Hepatocyte (in vitro differentiated cells): ENCODE data around the gene UBE2E2. TPM values are rescaled to one million over a fixed set of nuclear protein-coding genes. Genes with fewer than 3 reads are reported as not detected.

Experiments
- DNase-seq: peaks from one replicate; pipeline ENCODE4 v3.0.0-alpha.2; 2016; ENCODE audit warnings: low spot score
- H2AFZ ChIP-seq: fragments of 200-600 bp; sonication (generic); 2 replicates; pipeline ENCODE4 v1.6.0; 2016; ENCODE audit warnings: antibody characterized with exemption, mild to moderate bottlenecking
- H3K27ac ChIP-seq: fragments of 200-600 bp; sonication (generic); 2 replicates; pipeline ENCODE4 v1.5.1; 2016; ENCODE audit warnings: mild to moderate bottlenecking
- H3K27me3 ChIP-seq: fragments of 200-600 bp; sonication (generic); 2 replicates; pipeline ENCODE4 v1.6.1; 2016
- H3K36me3 ChIP-seq: fragments of 200-600 bp; sonication (generic); replicated peaks from 2 replicates; pipeline ENCODE4 v1.5.1; 2016; ENCODE audit warnings: low read depth; ENCODE audit not compliant: insufficient read depth
- H3K4me1 ChIP-seq: fragments of 200-600 bp; sonication (generic); 2 replicates; pipeline ENCODE4 v1.5.1; 2016; ENCODE audit warnings: mild to moderate bottlenecking, moderate library complexity; ENCODE audit not compliant: insufficient read depth
- H3K4me2 ChIP-seq: fragments of 200-600 bp; sonication (generic); 2 replicates; pipeline ENCODE4 v1.6.0; 2016
- H3K4me3 ChIP-seq: fragments of 200-600 bp; sonication (generic); 2 replicates; pipeline ENCODE4 v1.5.1; 2016; ENCODE audit warnings: mild to moderate bottlenecking
- H3K79me2 ChIP-seq: fragments of 200-600 bp; sonication (generic); 2 replicates; pipeline ENCODE4 v1.6.0; 2017; ENCODE audit warnings: mild to moderate bottlenecking
- H3K9me2 ChIP-seq: fragments of 200-600 bp; sonication (generic); replicated peaks from 2 replicates; pipeline ENCODE4 v1.6.0; 2017; ENCODE audit warnings: mild to moderate bottlenecking; ENCODE audit not compliant: insufficient read depth
- H3K9me3 ChIP-seq: fragments of 200-600 bp; sonication (generic); 2 replicates; pipeline ENCODE4 v1.5.1; 2016; ENCODE audit warnings: low read depth, mild to moderate bottlenecking
- H4K20me1 ChIP-seq: fragments of 200-600 bp; sonication (generic); 2 replicates; pipeline ENCODE4 v1.6.0; 2016; ENCODE audit warnings: mild to moderate bottlenecking; ENCODE audit not compliant: insufficient read depth, poor library complexity, severe bottlenecking
- EZH2 ChIP-seq: fragments of 200-600 bp; sonication (generic); IDR thresholded peaks from 2 replicates; pipeline ENCODE4 v1.6.1; 2016; ENCODE audit warnings: antibody characterized with exemption, mild to moderate bottlenecking, borderline replicate concordance
- EZH2phosphoT487 ChIP-seq: fragments of 200-600 bp; sonication (generic); IDR thresholded peaks from one replicate; pipeline ENCODE4 v1.6.1; 2018; ENCODE audit warnings: antibody characterized with exemption, mild to moderate bottlenecking, low read depth, moderate library complexity; ENCODE audit not compliant: unreplicated experiment, severe bottlenecking
- WGBS: methylation state at CpG from one replicate; pipeline ENCODE4 v1.1.6; 2016; ENCODE audit warnings: low lambda C conversion rate; ENCODE audit errors: missing lambda C conversion rate; 5-methylcytosine and 5-hydroxymethylcytosine counted together
- polyA plus RNA-seq: library from polyadenylated mRNA; unstranded; fragments of >200 nt; fragmentation: Nextera tagmentation; extraction: Ambion mirVana; gene quantifications from 2 replicates; pipeline ENCODE4 v1.2.1, GENCODE V29; 2016
- total RNA-seq: library from RNA; depleted of rRNA; stranded (reverse); fragments of >200 nt; gene quantifications from 2 replicates; pipeline ENCODE4 v1.2.3, GENCODE V29; 2014
- TF ChIP-seq, protein P1 (sequence below): fragments of 200-600 bp; sonication (generic); IDR thresholded peaks from 2 replicates; pipeline ENCODE4 v1.5.1; 2016; ENCODE audit warnings: antibody characterized with exemption, mild to moderate bottlenecking; ENCODE audit not compliant: poor library complexity

The UBE2E2 gene
- total and polyA plus RNA-seq, 2 experiments from 2014 or later: 51.1 to 90.6 TPM

DNA sequence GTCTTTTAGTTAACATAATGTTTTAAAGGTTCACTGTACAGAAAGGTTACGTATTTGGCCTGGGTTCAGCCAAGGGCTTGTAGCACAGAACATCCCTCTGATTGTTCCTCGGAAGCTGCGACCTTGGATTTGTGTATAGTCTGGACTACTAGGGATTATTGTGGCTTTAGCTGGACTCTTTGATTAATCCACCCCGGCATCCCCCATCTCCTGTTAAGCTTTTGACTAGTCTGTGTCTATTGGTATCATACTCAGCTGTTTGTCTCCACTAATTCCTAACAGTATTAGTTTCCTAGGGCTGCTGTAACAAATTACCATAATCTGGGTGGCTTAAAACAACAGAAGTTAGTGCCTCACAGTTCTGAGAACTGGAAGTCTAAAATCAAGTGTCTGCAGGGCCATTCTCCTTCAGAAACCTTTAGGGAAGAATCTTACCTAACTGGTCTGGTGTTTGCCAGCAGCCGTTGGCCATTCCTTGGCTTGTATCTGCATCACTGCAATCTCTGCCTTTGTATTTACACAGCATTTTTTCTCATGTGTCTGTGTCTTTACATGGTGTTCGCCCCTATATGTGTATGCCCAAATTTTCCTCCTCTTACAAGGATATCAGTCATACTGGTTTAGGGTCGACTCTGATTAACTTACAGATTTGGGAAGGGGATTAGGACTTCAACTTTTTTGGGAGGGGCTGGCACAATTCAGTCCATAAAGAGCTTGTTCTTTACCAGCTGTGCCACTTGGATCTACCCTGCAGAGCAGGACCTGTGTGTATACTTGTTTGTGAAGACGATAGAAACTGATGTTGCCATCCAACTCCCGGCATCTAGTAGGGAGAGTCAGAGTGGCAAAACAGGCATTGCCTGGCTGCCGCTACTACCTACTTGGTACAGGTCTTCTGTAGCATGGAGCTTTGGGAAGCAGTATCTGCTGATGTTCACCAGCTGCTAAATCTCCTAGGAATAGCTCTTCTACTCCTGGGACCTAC, 117.8 kb downstream of the UBE2E2 start:
- Histone ChIP-seq H3K36me3 (no peaks in the 10 kb centered on the region), H2AFZ (no peak overlapping the region), H4K20me1 (no peaks in the 10 kb centered on the region), H3K9me3 (no peaks in the 10 kb centered on the region), H3K4me3 (no peak overlapping the region), H3K9me2 (no peaks in the 10 kb centered on the region), H3K4me1 (no peaks in the 10 kb centered on the region), H3K4me2 (no peak overlapping the region), H3K27me3 (no peaks in the 10 kb centered on the region), H3K27ac (no peak overlapping the region), H3K79me2 (peaks cover 12% of the 10 kb centered on the region)
- 82% methylated on average over 10 of the region's 10 CpGs for WGBS
- TF ChIP-seq, protein P1, sequence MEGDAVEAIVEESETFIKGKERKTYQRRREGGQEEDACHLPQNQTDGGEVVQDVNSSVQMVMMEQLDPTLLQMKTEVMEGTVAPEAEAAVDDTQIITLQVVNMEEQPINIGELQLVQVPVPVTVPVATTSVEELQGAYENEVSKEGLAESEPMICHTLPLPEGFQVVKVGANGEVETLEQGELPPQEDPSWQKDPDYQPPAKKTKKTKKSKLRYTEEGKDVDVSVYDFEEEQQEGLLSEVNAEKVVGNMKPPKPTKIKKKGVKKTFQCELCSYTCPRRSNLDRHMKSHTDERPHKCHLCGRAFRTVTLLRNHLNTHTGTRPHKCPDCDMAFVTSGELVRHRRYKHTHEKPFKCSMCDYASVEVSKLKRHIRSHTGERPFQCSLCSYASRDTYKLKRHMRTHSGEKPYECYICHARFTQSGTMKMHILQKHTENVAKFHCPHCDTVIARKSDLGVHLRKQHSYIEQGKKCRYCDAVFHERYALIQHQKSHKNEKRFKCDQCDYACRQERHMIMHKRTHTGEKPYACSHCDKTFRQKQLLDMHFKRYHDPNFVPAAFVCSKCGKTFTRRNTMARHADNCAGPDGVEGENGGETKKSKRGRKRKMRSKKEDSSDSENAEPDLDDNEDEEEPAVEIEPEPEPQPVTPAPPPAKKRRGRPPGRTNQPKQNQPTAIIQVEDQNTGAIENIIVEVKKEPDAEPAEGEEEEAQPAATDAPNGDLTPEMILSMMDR: no peak
- no peak for TF ChIP-seq EZH2
- TF ChIP-seq EZH2phosphoT487: no peak
- no peak for DNase-seq

DNA sequence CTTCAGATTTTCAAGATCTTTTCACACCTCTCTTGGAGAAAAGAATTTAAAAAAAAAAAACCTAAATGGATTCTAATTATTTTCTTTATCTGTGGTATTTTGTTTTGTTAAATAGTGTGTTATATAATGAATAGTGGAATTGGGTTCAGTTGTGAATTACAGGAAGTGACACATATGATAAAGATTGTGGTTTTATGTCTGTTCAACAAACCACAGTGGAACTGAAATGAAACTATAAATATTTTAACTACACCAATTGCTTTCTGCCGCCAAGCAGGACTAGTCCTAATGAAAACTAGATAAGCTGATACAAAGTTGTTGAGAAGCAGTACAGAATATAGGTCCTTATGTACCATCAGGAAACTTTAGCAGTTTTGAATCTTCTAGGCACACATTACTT, 121.6 kb downstream of the UBE2E2 start:
- Histone ChIP-seq H2AFZ (no peak overlapping the region), H3K79me2 (peaks cover 42% of the 10 kb centered on the region), H3K4me2 (peak overlapping the region; percentile 1)

DNA sequence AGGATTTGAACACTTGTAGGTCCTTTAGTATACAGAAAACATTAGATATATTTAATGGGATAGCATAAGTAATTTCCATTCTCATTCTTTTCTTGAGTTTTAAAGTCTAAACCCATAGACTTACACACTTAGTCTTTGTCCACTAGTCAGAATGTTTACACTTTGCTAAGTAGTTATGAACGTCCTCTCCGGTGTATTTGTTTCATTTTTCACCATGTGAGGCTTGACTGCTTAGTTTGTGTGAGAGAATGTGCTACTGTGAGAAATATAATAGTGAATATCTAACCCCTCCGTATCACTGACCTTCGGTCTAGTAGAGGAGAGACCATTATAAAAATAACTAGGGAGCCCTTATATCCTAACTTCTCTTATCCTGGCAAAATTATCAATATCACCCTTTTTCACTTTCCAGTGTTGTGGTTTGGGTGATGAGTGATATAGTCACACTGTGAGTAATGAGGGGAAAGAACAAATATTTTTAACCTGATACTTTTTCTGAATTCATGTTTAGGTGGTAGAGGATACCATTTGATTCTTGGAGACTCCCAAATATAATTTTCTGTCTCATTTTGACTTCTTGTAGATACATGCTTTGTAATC, 122.4 kb downstream of the UBE2E2 start:
- Histone ChIP-seq H3K4me2 (no peak overlapping the region), H2AFZ (no peak overlapping the region), H3K36me3 (no peaks in the 10 kb centered on the region), H3K9me2 (no peaks in the 10 kb centered on the region), H3K27ac (no peak overlapping the region), H3K4me1 (no peaks in the 10 kb centered on the region), H3K27me3 (no peaks in the 10 kb centered on the region), H3K4me3 (no peak overlapping the region), H3K79me2 (peaks cover 49% of the 10 kb centered on the region), H4K20me1 (no peaks in the 10 kb centered on the region), H3K9me3 (no peaks in the 10 kb centered on the region)
- 85% methylated on average over 4 of the region's 4 CpGs for WGBS
- no peak for TF ChIP-seq EZH2
- TF ChIP-seq, protein P1: no peak
- TF ChIP-seq EZH2phosphoT487: no peak
- no peak for DNase-seq

More for the DNA sequence above, 121.6 kb downstream of the UBE2E2 start:
- no peak for DNase-seq
- no peaks in the 10 kb centered on the region for H3K27me3 ChIP-seq
- H3K27ac ChIP-seq: no peak overlapping the region
- TF ChIP-seq EZH2: no peak
- TF ChIP-seq EZH2phosphoT487: no peak
- TF ChIP-seq, protein P1: no peak
- no peak overlapping the region for H3K4me3 ChIP-seq
- WGBS: 41% methylated on average over 1 of the region's 1 CpG
- H3K9me3 ChIP-seq: no peaks in the 10 kb centered on the region
- no peaks in the 10 kb centered on the region for H3K36me3 ChIP-seq
- no peaks in the 10 kb centered on the region for H4K20me1 ChIP-seq
- H3K4me1 ChIP-seq: no peaks in the 10 kb centered on the region
- no peaks in the 10 kb centered on the region for H3K9me2 ChIP-seq
